HG03175 (cell line): Measurements from ENCODE around the gene HPN.

ENCODE experiments used
- ATAC-seq: cut with Tn5 transposase; IDR thresholded peaks from one replicate; pipeline ENCODE4 v1.9.1; 2021; ENCODE audit warnings: mild to moderate bottlenecking, moderate library complexity; ENCODE audit not compliant: unreplicated experiment

Gene HPN

GRCh38 chr19:35060160-35060855, 18.8 kb downstream of the HPN start:
- ATAC-seq = no peak

GRCh38 chr19:35061583-35062373, 20.3 kb downstream of the HPN start:
- ATAC-seq = no peak

GRCh38 chr19:35062942-35063341, 21.4 kb downstream of the HPN start:
- ATAC-seq = no peak

- ATAC-seq = no peak
These were observed 22.7 kb downstream of the HPN start for GRCh38 chr19:35063940-35064818.

- ATAC-seq = no peak
These were observed 24.1 kb downstream of the HPN start for GRCh38 chr19:35065574-35065973.

- ATAC-seq = no peak
These were observed 24.6 kb downstream of the HPN start for GRCh38 chr19:35066121-35066520.

GRCh38 chr19:35066691-35067563, 25.4 kb downstream of the HPN start:
- peak; percentile 82 for ATAC-seq

- no peak for ATAC-seq
These were observed 27.6 kb downstream of the HPN start for GRCh38 chr19:35068941-35069634.

- no peak for ATAC-seq
These were observed 28.2 kb downstream of the HPN start for GRCh38 chr19:35069696-35070095.

GRCh38 chr19:35070471-35070870, 28.9 kb downstream of the HPN start:
- no peak for ATAC-seq

- ATAC-seq = no peak
These were observed 32.0 kb downstream of the HPN start for GRCh38 chr19:35073516-35073915.

GRCh38 chr19:35073941-35074340, 32.4 kb downstream of the HPN start:
- no peak for ATAC-seq

GRCh38 chr19:35074426-35075201, 33.1 kb downstream of the HPN start:
- no peak for ATAC-seq

GRCh38 chr19:35075202-35076025, 33.9 kb downstream of the HPN start:
- no peak for ATAC-seq

GRCh38 chr19:35076026-35076370, 34.5 kb downstream of the HPN start:
- ATAC-seq = no peak

- ATAC-seq = no peak
These were observed 35.1 kb downstream of the HPN start for GRCh38 chr19:35076657-35077056.

GRCh38 chr19:35077411-35078223, 36.1 kb downstream of the HPN start:
- ATAC-seq = no peak

GRCh38 chr19:35079826-35080225, 38.3 kb downstream of the HPN start:
- ATAC-seq = no peak
